Measurements from ENCODE around the gene BRIP1.
"Not testable (repeated sequence)": the region's sequence is repeated elsewhere in the genome, so short reads cannot be mapped to it uniquely, and the experiment has no call there.

The BRIP1 gene

DNA sequence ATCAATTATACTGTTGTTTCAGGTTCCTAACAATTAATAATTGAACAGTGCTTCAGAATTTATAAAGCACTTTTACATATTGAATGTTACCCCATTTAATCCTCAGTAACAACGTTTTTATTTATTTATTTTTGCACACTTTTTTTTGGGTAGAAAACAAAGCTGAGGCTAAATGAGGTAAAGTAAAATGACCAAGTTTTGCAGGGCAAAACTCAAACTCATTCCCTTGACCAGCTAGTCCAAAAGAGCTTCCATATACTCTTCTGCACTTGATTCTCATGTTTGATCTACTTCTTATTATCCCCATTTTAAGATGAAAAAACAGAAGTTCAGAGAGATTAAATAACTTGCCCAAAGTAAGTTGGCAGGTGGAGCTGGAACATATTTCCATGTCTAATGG, 191.2 kb downstream of the BRIP1 start:
- Histone ChIP-seq H3K4me1 (no peaks in the 10 kb centered on the region), H4K20me1 (no peaks in the 10 kb centered on the region), H3K9me3 (replicated peaks in 1 of 11) (no peaks in the 10 kb centered on the region; a peak in 1 of 22 replicates), H3K4me3 (no peak overlapping the region), H3K27ac (no peak overlapping the region), H3K9ac (no peak overlapping the region), H3K36me3 (no peaks in the 10 kb centered on the region), H3K4me2 (no peak overlapping the region), H3K27me3 (no peaks in the 10 kb centered on the region)
- TF ChIP-seq Cebpa-rat (IDR thresholded peaks at IDR 0.05): no peak

DNA sequence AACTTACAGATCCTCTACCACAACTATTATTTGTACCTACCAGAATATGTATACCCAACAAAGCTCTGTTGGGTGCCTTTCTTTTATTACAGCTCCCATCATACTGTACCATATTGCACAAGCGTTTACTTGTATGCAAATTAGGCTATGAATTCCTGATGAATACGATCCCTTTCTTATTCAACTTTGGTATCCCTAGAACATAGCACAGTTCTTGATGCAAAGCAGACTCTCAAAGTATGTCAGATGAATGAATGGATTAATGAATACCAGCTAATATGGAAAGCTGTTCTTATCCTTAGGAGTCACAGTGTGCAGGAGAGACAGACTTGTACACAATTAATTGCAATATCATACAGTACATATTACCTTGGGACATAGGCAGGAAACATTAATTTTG, 192.6 kb downstream of the BRIP1 start:
- no peaks in the 10 kb centered on the region for H3K4me1 ChIP-seq
- no peak overlapping the region for H3K27ac ChIP-seq
- H4K20me1 ChIP-seq: no peaks in the 10 kb centered on the region
- H3K36me3 ChIP-seq: no peaks in the 10 kb centered on the region
- no peaks in the 10 kb centered on the region; a peak in 1 of 22 replicates for H3K9me3 ChIP-seq (replicated peaks in 1 of 11)
- no peak overlapping the region for H3K4me2 ChIP-seq
- TF ChIP-seq Cebpa-rat (IDR thresholded peaks at IDR 0.05): no peak
- H3K9ac ChIP-seq: no peak overlapping the region
- H3K27me3 ChIP-seq: no peaks in the 10 kb centered on the region
- H3K4me3 ChIP-seq: no peak overlapping the region

GRCh38 chr17:61669522-61669921, 193.8 kb downstream of the BRIP1 start:
- Histone ChIP-seq H3K4me1 (no peaks in the 10 kb centered on the region), H3K4me2 (no peak overlapping the region), H3K4me3 (no peak overlapping the region), H3K9me3 (replicated peaks in 1 of 11) (no peaks in the 10 kb centered on the region; a peak in 1 of 22 replicates), H3K27ac (no peak overlapping the region), H3K9ac (no peak overlapping the region), H3K36me3 (no peaks in the 10 kb centered on the region), H4K20me1 (no peaks in the 10 kb centered on the region), H3K27me3 (no peaks in the 10 kb centered on the region)
- no peak for TF ChIP-seq Cebpa-rat (IDR thresholded peaks at IDR 0.05)

DNA sequence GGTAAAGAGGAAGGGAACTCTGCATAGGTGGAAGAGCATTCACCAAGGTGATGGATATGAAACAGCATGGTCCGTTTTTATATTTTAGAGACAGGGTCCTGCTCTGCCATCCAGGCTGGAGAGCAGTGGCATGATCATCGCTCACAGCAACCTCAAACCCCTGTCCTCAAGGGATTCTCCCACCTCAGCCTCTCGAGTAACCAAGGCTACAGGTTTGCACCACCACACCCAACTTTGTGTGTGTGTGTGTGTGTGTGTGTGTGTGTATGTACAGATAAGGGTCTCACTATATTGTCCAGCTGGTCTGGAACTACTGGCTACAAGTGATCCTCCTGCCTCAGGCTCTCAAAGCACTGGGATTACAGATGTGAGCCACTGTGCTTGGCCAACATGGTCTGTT, 194.8 kb downstream of the BRIP1 start:
- Histone ChIP-seq H3K27ac (no peak overlapping the region), H3K27me3 (no peaks in the 10 kb centered on the region), H3K9me3 (replicated peaks in 1 of 11) (no peaks in the 10 kb centered on the region; a peak in 1 of 22 replicates), H3K4me1 (no peaks in the 10 kb centered on the region), H3K36me3 (no peaks in the 10 kb centered on the region), H3K9ac (no peak overlapping the region), H4K20me1 (no peaks in the 10 kb centered on the region), H3K4me3 (no peak overlapping the region), H3K4me2 (no peak overlapping the region)
- no peak for TF ChIP-seq Cebpa-rat (IDR thresholded peaks at IDR 0.05)

DNA sequence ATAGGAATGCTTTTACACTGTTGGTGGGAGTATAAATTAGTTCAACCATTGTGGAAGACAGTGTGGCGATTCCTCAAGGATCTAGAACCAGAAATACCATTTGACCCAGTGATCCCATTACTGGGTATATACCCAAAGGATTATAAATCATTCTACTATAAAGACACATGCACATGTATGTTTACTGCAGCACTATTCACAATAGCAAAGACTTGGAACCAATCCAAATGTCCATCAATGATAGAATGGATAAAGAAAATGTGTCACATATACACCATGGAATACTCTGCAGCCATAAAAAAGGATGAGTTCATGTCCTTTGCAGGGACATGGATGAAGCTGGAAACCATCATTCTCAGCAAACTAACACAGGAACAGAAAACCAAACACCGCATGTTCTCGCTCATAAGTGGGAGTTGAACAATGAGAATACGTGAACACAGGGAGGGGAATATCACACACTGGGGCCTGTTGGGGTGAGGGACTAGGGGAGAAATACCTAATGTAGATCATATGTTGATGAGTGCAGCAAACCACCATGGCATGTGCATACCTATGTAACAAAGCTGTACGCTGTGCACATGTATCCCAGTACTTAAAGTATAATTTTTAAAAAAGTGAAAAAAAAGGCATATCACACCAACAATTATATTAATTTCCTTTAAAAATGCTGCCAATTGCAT, 196.8 kb downstream of the BRIP1 start:
- not testable (repeated sequence) for H3K4me1 ChIP-seq; H3K9me3 ChIP-seq (replicated peaks in 1 of 11); H4K20me1 ChIP-seq; H3K27me3 ChIP-seq; H3K36me3 ChIP-seq; H3K4me3 ChIP-seq; H3K4me2 ChIP-seq; H3K9ac ChIP-seq; H3K27ac ChIP-seq

GRCh38 chr17:61663310-61663709, 200.0 kb downstream of the BRIP1 start:
- H3K9me3 ChIP-seq (replicated peaks in 1 of 11): no peaks in the 10 kb centered on the region
- H3K9ac ChIP-seq: no peak overlapping the region
- TF ChIP-seq Cebpa-rat (IDR thresholded peaks at IDR 0.05): no peak

GRCh38 chr17:61662741-61663140, 200.6 kb downstream of the BRIP1 start:
- Histone ChIP-seq H3K4me3 (no peak overlapping the region), H3K4me1 (no peaks in the 10 kb centered on the region), H3K9me3 (replicated peaks in 1 of 11) (no peaks in the 10 kb centered on the region), H4K20me1 (no peaks in the 10 kb centered on the region), H3K27me3 (no peaks in the 10 kb centered on the region), H3K4me2 (no peak overlapping the region), H3K27ac (no peak overlapping the region), H3K9ac (no peak overlapping the region), H3K36me3 (no peaks in the 10 kb centered on the region)
- TF ChIP-seq Cebpa-rat (IDR thresholded peaks at IDR 0.05): no peak

More at GRCh38 chr17:61663310-61663709, 200.0 kb downstream of the BRIP1 start:
- no peak overlapping the region for H3K4me2 ChIP-seq
- H4K20me1 ChIP-seq: no peaks in the 10 kb centered on the region
- H3K27ac ChIP-seq: no peak overlapping the region
- H3K4me3 ChIP-seq: no peak overlapping the region
- H3K27me3 ChIP-seq: no peaks in the 10 kb centered on the region
- no peaks in the 10 kb centered on the region for H3K4me1 ChIP-seq
- no peaks in the 10 kb centered on the region for H3K36me3 ChIP-seq

DNA sequence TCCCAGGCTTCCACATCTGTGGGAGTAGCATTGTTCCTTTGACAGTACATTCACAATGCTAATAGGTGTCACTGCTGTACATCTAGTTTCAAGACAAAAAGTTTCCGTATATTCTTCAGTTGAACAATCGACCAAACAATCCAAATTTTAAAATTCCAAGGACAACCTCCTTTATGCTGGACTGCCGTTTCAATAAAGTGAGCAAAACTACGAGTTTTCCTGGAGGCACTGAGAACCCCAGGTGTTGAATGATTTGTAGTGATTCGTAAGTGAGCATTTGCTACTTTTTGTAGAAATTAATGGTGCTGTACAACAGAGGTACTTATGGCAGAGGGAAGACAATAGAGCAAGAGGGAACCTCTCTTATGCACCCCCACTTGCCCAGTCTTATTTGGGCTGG, 201.1 kb downstream of the BRIP1 start:
- no peaks in the 10 kb centered on the region for H3K36me3 ChIP-seq
- H3K27ac ChIP-seq: no peak overlapping the region
- no peaks in the 10 kb centered on the region for H3K4me1 ChIP-seq
- TF ChIP-seq Cebpa-rat (IDR thresholded peaks at IDR 0.05): no peak
- no peaks in the 10 kb centered on the region for H3K27me3 ChIP-seq
- H3K4me3 ChIP-seq: no peak overlapping the region
- no peak overlapping the region for H3K9ac ChIP-seq
- no peaks in the 10 kb centered on the region for H3K9me3 ChIP-seq (replicated peaks in 1 of 11)
- H4K20me1 ChIP-seq: no peaks in the 10 kb centered on the region
- H3K4me2 ChIP-seq: no peak overlapping the region

DNA sequence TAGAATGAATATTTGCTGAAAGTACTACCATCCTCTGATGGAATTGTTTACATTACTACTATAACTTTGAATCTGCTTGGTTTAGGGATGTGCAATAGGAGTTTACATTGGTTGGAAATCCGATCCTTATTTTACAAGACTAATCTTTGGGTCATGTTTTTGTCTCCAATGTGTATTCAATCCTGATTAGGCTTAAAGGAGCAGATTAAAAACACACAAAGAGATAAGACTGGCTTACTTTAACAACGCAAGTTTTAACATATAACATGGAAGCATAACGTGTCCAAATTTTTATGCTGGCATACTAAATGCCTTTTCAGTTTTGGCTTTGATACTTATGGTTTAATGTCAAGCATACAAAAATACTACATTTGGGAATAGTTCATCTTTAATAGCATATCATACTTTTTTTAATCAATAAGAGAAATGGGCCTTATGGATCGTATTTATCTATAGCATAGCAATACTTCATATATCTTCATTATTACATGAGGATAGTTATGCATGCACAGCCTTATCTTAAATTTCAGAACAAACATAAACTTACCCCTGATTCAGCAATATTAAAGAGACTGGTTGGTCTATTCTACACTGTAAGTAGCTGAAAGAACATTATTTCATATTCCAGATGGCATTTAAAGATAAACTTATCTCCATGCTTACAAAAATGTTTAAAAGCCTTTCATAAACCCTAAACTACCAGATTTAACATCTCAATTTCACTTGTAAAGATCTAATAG, 202.4 kb downstream of the BRIP1 start:
- no peaks in the 10 kb centered on the region for H4K20me1 ChIP-seq
- H3K9me3 ChIP-seq (replicated peaks in 1 of 11): no peaks in the 10 kb centered on the region
- no peaks in the 10 kb centered on the region for H3K4me1 ChIP-seq
- H3K9ac ChIP-seq: no peak overlapping the region
- H3K27ac ChIP-seq: no peak overlapping the region
- no peaks in the 10 kb centered on the region for H3K36me3 ChIP-seq
- no peak overlapping the region for H3K4me3 ChIP-seq
- H3K27me3 ChIP-seq: no peaks in the 10 kb centered on the region
- no peak overlapping the region for H3K4me2 ChIP-seq
- TF ChIP-seq Cebpa-rat (IDR thresholded peaks at IDR 0.05): no peak

DNA sequence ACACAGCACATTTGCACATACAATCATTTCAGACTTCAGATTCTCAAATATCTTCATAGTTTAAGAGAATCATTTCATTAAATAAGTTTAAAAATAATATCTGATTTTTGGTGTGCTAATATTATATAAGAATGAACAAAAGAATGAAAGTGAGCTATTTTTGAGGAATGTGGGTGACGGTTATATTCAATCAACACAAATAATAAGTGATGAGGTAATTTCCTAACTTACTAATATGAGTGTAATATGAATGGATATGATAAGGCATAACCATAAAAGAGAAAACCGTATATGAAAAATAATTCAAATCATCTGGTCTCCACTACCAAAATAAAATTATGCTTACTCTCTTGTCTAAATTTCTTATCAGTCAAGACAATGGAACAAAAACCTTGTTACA, 203.9 kb downstream of the BRIP1 start:
- Histone ChIP-seq H3K27me3 (no peaks in the 10 kb centered on the region), H3K4me2 (no peak overlapping the region), H3K9me3 (replicated peaks in 1 of 11) (no peaks in the 10 kb centered on the region), H3K36me3 (no peaks in the 10 kb centered on the region), H3K4me3 (no peak overlapping the region), H3K4me1 (no peaks in the 10 kb centered on the region), H4K20me1 (no peaks in the 10 kb centered on the region), H3K27ac (no peak overlapping the region), H3K9ac (no peak overlapping the region)
- no peak for TF ChIP-seq Cebpa-rat (IDR thresholded peaks at IDR 0.05)
